Measurements from ENCODE around the gene KCTD2.
"Not testable (repeated sequence)": the region's sequence is repeated elsewhere in the genome, so short reads cannot be mapped to it uniquely, and the experiment has no call there.

Gene KCTD2

DNA sequence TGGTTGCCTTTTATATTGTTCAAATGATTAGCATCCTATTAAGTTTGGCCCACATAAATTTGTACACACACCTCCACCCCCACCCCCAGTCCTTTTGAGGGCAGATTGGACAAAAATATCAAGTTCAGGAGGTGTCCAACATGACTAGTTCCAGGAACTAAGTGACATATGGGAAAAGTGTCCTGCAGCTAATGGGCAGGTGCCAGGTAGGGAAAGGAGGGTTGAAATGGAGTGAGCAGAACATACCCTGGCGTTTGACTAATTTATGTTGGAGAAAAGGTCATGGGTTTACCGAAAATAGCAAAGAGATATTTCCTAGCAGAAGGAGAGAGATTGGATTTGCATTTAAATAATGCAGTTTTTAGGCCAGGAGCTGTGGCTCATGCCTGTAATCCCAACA lies 4.9 kb downstream of the KCTD2 start:
- DNase-seq: no peak

DNA sequence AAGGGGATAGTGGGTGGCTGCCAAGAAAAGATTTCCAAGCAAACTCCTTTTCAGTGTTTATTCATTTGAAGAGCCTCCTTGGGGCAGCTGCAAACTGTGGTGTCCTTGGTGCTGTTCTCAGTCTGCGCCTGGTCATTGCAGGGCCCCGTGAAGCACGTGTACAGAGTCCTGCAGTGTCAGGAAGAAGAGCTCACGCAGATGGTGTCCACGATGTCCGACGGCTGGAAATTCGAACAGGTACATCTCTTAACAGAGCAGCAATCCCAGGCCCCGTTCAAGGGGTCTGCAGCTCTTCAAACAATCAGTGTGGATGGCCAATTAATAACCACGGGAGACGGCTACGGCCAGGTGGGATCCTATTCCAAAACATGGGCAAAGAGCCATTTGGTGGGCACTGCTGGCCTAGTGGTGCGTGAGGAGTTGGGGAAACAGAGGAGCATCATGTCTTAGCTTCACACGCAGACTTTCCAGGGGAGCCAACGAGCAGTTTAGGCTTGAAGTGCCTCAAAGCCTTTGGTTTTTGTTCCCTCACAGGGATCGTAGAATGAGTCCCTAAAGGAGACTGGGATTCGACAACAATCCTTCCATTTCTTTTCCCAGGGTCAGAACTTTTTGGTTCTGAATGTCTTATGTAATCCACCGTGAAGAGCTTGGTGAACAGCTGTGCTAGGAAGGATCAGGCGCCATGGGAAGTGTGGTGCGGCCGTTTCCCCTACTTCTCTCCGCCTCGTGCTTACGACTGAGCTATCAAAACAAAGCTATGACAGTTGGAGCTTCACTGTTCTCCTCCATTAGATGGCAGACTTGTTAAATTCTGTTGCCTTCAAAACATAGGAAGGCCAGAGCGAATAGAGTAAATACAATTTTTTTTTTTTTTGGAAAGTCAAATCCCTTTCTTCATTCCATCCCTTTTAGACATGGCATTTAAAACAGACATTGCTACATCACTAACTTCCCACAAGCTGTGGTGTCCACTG lies 12.6 kb downstream of the KCTD2 start:
- no peak for DNase-seq

DNA sequence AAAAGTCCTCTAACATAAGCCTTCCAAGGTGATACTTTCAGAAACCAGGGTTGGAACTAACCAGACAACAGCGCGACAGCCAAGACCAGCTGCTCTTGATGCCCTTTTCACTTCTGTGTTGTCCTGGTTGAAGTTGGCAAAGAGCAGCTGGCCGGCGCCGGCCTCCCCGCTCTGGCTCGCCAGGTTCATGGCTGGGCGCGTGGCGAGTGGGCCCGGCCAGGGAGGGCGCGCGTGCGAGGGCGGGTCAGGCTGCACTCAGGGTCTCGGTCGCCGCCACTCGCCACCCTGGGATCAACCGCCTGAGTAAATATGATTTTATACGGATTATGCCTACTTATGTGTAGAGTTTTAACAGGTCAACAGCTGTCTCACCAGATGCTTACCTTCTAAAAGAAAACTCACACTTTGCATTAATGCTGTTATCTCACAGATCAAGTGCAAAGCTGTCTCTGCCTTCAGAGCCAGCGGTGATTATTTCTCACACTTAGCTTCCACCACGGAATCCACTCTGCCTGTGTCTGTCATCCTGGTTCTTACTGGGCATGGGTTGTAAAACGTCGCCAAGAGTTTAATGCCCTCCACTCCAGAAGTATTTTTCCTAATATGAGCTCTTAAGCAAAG lies 13.5 kb downstream of the KCTD2 start:
- no peak for DNase-seq

DNA sequence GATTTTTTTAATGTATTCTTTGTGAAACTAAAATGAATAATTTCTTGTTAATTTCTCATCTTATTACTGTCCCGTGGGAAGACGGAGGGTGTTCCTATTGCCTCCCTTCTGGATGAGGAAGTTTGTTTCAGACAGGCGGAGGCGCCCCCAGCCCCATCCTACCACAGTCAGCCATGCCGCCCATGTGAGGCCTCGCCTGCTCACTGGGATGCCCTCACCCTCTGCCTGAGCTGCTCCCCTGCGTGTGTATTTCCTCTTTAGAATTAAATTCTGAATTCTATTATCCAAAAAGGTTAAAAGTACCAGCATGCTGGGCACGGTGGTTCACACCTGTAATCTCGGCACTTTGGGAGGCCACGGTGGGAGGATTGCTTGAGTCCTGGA lies 14.0 kb downstream of the KCTD2 start:
- DNase-seq: no peak

DNA sequence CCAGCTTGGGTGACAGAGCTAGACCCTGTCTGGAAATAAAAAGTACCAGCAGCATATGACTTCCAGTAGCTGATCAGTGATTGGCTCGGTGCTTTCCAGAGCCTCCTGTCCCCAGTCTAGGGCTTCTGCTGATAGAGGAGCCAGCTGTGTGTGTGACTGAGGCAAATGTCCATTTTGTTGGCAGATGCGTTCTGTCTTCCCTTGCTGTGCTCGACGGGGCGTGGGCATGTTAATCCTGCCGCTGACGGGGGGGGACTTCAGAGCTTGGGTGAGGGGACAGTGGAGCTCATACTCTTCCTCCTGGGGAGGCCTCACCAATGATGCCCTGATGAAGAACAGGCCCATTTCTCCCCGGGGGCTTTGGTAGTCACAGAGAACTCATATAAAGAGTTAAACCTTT lies 14.6 kb downstream of the KCTD2 start:
- DNase-seq: no peak

DNA sequence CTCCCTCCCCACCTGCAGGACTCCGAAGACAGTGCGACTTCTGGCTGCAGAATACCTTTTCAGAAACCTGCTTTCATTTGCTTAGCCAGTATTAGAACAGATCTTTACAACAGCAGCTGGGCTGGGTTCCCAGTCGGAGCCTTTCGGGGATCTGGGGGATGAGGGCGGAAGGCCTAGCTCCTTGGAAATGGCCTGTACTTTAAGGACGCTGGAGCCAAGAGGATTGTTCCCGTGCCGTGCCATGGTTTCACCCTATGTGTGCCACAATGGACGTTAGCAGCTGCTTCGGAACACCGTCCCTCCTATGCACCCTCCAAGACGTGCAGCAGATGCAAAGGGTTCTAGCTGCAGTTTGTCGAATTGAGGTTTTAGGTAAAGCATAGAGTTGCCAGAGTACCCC lies 16.2 kb downstream of the KCTD2 start:
- no peak for DNase-seq

DNA sequence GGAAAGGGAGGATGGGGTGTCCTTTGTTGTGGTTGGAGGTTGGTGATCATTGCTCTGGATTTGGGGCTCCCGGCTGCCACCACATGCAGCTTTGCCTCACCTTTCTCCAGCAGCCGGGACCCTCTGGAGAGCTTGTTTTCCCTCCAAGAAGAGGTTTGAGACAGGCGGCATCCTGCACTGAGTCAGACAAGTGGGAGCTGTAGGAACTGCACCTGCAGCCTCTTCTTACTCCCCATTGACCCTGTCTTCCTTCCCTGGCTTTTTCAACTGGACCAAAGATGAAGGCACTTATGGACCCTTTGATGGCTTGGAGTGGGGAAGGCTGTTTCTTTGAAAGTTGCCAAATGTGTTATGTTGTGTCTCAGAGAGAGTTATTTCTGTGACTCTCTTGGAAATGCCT lies 16.6 kb downstream of the KCTD2 start:
- DNase-seq: no peak

DNA sequence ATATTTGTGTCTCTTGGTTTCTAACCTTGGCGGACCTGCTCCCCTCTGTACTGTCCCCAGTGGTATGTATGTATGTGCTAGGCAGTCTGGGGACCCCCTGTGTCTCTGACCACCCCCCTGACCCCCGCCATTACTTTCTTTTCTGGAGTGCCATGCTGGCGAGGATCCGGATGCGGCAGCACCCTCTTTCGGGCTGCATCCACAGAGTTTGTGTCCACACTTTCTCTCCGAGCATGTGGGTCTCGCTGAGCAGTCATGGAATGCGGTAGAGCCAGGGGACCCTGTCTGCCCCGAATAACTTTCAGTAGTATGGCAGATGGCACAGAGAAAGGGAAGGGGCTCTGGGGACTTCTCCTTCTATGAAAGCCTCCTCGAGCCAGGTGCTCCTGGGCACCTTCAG lies 17.0 kb downstream of the KCTD2 start:
- no peak for DNase-seq

DNA sequence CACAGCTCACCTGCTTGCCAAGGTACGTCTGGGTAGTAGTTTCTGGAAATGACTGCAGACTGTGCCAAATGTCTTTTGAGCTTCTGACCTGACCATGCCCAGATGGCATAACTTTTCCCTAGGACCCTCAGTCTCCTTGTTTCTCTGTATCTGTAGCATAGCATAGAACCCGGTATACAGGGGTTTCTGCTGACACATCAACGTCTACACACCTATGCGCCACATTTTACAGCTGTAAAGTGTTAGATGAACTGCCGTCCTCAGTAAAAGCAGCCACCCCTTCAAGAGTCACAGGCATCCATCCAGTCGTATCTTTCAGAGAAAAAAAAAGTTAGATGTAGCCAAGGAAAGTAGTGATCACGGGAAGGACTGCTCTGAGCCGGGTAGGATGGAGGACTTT lies 17.4 kb downstream of the KCTD2 start:
- no peak for DNase-seq

DNA sequence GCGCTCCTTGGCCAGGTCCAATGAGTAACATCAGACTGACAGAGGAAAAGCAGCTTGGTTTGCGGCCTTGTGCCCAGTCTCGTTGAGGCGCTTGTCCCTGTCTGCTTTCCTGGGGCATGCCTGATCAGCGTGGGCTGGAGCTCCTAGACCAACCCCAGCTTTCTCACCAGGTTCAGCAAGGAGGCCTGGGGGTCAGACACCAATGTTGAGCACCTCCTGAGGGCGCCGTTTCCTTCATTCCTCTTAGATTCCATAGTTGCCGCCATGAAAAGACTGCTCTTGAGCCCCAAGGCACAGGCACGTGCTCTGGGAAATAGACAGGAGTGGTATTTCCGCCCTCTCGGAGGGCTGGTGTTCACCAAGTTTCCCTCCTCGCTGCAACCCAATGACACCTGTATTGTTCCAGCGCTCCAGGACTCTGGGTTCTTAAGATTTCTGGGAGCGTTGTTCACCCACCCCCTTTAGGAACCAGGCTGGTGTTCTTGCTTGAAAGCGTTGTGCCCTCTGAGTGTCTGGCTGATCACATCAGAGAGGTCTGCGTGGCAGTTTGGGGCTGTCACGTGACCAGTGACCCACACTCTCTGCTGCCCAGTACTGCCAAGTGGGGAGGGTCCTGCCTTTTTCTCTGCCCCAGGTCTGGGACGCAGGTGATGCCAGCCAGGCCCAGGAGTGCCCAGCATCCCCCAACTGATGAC lies 18.0 kb downstream of the KCTD2 start:
- no peak for DNase-seq

DNA sequence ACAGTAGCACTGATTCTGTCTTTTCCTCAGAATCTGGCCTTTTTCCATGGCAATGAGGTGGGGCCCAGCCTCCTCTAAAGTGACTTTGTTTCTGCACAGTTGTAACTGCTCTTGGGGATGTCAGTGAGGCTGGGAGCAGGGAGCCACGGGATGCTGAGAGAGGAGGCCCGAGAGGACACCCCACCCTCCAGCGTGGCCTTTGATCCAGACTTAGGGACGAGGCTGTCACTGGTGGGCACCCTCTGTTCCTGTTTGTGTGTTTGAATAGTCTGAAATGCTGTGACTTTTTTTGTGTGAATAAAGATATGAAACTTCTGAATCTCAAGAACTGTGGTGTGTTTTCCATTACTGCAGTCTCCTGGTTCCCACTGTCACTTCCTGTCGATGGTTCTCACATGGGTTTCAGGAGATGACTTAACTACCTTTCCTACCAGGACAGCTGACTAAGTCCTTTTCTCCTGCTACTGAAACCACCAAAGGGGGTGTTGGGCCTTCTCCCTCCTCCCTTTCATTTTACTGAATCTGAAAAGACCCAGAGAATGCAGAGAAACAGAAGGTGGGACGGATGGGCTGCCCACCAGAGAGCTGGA lies 18.6 kb downstream of the KCTD2 start:
- no peak for DNase-seq

DNA sequence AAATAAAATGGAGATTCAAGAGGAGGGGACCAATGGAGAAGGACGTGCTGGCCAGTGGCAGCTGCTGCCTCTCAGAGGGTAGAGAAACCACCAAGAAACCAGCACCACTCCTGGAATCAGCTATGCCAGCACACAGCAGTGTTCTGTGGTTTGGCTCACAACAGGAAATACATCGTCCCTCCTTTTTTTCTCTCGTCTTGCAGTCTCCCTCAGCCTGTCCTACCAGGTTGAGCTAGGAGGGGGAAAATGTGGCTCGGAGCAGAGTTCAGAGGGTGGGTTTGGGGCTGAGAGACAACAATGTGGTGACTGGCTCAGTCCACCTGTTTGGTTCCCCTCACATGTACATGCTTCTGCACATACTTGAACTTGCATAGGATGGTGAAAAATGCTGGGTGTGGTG lies 20.8 kb downstream of the KCTD2 start:
- no peak for DNase-seq

DNA sequence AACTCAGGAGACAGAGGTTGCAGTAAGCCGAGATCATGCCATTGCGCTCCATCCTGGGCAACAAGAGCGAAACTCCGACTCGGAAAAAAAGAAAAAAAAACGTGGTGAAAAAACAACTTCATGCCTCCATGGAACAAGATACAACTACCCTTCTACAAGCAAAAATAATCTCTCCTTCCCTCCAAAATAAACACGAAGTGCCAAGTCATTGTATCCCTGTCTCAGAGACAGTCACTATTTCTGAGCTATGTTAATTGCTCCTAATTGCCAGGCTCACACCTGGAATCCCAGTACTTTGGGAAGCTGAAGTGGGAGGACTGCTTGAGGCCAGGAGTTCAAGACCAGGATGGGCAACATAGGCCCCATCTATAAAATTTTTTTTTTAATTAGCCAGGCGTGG lies 21.7 kb downstream of the KCTD2 start:
- no peak for DNase-seq

DNA sequence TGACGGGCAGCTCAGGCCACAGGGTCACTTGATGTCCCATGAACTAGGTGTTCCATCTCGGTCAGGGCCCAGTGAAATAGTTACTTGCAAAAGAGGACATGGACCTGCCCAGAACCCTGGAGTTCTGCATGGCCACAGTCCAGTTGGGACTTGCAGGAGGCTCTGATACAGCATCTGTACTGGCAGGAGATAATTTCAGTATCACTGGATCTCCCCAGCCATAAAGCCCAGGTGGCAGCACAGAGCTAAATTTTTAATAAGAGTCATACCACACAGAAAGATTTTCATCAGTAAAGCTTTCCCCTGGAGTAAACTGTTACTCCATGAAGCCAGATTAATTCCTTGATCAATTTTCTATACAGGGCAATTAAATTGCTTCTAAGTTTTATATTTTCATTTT lies 22.8 kb downstream of the KCTD2 start:
- DNase-seq: no peak

DNA sequence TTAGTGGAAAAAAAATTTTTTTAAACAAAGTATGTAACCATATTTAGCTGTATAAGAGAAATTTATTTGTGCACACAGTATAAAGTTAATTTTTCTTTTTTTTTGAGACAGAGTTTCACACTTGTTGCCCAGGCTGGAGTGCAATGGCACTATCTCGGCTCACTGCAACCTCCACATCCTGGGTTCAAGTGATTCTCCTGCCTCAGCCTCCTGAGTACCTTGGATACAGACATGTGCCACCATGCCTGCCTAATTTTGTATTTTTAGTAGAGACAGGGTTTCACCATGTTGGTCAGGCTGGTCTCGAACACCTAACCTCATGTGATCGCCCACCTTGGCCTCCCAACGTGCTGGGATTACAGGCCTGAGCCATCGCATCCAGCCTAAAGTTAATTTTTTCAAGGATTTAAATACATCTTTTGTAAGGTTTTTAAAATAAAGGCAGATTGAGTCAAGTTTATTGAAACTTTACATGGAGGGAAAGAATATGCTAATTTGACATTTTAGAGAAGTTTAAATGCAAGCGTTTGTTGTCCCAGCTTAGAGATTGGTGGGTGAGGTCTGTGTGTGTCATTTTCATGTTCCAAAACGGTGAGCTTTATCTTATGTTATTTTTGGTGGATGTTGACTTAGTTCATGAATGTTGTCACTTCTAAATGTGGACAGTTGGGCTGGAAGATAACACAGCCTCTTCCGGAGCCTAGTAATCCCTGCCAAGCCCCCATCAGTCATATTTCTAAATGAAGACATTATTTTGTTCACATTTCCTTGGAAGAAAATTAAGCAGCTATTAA lies 24.6 kb downstream of the KCTD2 start:
- DNase-seq: not testable (repeated sequence)

DNA sequence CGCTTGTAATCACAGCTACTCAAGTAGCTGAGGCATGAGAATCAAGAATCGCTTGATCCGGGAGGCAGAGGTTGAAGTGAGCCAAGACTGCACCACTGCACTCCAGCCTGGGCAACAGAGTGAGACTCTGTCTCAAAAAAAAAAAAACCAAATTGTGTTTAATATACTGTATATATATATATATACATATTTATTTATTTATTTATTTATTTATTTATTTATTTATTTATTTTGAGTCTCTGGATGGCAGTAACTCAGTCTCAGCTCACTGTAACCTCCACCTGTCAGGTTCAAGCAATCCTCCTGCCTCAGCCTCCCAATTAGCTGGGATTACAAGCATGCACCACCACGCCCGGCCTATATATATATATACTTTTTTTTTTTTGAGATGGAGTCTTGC lies 25.9 kb downstream of the KCTD2 start:
- DNase-seq: not testable (repeated sequence)

DNA sequence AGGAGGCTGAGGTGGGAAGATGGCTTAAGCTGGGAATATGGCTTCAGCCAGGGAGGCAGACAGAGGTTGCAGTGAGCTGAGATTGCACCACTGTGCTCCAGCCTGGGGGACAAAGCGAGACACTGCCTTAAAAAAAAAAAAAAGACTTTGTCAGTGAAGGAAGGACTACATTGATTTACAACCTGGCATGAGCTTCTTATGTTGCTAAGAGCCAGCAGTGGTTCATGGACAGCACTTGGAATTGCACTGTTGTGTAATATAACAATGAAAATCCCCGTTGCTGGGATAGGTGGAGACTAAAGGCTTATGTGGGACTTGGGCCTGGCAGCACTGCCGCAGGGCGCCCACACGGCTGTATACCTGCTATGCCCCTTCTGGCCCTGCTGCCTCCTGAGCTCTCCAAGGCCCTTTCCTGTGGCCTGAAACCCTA lies 26.6 kb downstream of the KCTD2 start:
- no peak for DNase-seq

DNA sequence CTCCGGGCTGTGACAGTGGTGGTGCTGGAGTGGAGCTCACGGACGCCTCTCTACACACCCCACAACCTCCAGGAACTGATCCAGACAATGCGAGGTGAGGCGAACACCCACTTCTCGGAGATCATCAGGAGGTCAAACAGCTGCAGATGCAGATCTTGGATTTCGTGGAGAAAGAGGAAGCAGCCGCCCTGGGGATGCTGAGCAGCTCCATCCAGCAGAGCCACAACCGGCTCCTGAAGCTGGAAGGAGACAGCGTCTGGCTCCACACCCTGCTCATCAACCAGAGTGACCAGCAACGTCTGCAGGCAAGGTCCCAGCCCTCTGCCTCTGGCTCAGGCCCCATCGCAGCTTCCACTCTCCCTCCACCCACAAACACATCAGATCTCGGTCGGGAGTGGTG lies 27.5 kb downstream of the KCTD2 start:
- no peak for DNase-seq

DNA sequence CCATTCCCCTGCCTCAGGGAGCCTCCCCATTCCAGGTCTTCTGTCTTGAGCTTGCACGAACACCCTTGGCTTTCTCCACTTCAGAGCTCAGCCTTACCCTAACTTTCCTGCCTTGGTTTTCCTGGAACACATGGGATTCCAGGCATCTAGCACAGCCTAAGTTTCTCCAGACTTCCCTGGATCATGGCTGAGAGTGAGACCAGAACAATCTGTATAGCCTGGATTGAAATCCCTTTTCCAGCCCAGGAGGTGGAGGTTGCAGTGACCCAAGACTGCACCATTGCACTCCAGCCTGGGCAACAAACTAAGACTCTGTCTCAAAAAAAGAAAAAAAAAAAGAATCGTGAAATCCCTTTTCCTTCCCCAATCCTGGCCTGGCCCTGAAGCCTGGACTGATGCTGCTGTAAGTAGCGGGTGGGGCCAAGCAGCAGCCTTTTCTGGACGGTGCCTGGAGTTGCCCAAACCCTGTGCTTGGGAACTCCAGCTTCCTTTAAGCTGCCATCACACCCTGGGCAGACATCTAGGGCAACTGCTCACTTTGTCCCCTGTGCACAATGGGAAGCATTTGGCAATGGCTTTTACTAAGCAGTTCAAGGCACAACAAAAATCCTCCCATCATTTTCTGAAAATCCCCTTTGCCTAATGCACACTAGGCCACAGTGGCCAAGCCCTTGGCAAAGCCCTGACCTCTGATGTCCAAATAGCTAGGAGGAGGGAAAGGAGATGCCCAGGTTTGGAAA lies 28.7 kb downstream of the KCTD2 start:
- no peak for DNase-seq

DNA sequence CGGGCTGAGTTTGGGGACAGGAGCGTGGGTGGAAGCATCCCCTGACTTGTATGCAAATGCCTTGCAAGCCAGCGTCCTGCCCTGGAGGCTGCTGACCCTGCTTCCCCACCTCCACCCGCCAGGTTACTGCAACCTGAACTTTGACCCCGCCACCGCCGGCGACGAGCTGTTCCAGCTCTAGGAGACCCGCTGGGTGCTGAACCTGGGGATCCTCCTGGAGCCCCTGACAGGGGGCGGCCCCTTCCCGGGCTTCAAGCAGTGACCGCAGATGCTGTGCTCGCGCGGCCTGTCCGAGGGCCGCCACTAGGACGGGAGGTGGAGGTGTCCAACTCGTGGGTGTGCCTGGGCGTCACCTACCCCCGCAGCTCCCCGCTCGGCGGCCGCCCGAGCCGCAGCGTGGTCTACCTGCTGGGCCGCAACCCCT lies 30.1 kb downstream of the KCTD2 start:
- DNase-seq: no peak

DNA sequence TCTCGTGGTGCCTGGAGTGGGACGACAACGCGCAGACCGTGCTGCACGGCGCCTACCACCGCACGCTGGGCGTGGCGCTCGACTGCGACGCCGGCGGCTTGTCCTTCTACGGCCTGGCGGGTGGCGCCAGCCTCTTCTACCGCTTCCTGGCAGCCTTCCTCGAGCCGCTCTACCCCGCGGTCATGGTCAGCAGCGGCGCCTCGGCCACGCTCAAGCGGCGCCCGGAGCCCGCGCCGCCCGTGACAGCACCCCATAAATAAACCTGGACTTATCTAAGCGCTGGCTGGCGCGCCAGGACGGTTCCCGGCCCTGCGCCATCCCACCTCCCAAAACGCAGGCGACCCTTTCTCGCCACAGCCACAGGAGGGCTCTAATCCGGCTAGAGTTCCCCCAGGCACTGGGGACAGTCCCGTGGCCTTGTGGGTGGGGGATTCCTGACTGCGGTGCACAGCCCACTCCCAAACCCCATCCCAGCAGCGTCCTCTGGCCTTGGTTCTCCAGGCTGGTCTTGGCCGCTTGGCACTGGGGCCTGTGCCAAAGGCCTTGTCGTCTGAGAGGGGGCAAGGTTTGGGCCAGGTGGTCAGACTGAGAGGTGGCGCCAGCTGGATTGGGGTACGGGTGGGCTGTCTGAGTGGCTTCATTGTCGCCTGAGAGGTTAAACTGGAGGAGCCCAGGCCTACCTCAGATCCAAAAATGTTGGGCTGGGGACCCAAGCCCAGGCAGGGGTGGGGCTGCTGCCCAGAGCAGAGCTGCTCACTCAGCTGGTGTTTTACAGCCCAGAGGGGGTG lies 30.7 kb downstream of the KCTD2 start:
- DNase-seq: no peak
